ENCODE results near the gene CLEC2A.
"Not testable (repeated sequence)": the region's sequence is repeated elsewhere in the genome, so short reads cannot be mapped to it uniquely, and the experiment has no call there.

The CLEC2A gene

DNA sequence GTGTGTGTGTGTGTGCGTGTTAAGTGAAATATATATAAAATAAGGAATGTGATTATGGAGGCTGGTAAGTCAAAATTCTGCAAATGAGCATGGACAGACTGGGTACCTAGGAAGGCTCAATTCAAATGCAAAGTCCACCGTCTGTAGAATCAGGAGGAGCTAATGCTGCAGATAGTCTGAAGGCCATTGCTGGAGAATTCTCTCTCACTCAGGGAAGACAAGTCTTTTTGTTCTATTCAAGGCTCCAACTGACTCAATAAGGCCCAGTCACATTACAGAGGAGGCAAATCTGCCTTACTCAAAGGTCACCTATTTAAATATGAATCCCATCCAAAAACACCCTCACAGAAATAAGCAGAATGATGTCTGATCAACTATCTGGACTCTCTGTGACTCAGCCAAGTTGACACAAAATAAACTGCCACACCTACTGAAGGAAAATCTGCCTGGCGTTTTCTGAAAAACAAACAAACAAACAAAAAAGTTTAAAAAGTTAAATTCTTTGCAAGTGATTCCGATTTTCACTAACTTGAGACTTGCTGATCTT lies 51.6 kb downstream of the CLEC2A start:
- no peak for DNase-seq

GRCh38 chr12:9876120-9876519 lies 56.0 kb downstream of the CLEC2A start:
- DNase-seq: not testable (repeated sequence)

DNA sequence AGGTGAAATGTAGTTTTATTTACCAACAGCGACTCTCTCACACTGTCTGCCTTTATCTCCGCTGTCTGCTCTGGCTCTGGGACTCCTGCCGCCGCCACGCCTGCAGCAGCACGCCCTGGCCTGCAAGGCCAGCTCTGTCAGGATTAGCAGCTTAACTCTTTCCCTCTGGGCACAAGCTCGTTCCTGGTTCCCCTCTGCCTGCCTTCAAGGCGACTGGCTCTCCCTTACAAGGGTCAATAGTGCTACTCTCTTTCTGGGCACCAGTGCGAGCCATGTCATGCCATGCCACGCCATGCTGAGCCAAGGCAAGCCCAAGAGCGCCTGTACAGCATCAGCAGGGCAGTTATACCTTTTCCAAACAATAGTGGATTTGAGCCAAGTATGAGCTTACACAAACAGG lies 59.4 kb downstream of the CLEC2A start:
- no peak for DNase-seq

DNA sequence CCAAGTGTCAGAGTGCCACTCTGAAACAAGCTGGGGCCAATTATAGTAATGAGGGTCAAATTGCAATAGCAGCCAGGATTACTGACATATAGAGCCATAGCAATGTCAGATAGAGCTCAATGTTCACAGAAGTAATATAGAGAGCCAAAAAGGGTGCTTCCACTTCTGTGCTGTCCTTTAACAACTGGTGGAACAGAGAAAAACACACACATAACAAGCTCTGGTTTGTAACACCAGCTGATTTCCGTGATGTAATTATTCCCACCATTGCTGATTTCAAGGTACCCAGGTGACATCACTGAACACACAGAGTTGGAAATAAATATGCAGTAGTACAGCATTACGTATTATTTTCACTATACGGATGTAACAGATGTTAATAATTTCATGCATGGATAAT lies 60.0 kb downstream of the CLEC2A start:
- no peak for DNase-seq

GRCh38 chr12:9870286-9870866 lies 61.8 kb downstream of the CLEC2A start:
- peak in 2 of 3 donors; percentile 9 to 17 for DNase-seq

- DNase-seq: peak; percentile 64 to 88 (median 80)
Measured at GRCh38 chr12:9869307-9870161, 62.6 kb downstream of the CLEC2A start, which contains the start of gene CLEC2B. CLEC2B (minus strand) TSS chr12:9869354.

DNA sequence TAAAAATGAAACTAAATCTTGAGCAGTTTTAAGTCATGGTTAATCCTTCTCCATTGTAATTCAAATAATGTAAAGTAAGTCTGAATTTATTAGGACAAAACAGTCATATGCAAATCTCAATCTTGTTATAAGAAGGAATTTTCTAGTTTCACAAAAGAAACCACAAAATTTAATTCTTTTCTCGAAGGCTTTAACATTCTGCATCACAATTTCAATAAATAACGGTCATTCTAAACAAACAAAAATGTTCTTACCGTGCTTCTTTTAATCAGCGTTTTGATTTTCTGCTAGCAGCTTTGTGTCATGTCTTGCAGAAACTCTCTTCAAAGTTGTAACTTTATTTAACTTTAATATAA lies 63.2 kb downstream of the CLEC2A start:
- DNase-seq: no peak

- DNase-seq: peak; percentile 20 to 41 (median 34)
Measured at GRCh38 chr12:9868311-9868801, 63.8 kb downstream of the CLEC2A start.

DNA sequence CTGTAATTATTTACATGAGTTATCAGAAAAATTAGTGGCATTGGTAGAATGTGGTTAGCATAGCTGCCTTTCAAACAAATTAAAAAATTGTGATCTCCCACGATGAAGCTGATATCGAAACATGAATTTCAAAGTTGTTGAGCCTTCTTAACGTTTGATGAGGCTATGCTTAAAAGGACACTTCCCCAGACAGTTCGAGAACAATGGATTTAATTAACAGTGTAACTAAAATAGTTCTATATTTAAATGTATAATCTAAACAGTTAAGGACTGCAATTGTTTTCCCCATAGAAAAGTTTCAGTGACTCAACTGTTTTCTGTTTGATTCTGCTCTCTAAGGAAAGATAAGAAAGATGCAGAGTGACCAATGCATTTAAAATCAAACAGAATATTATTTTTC lies 64.6 kb downstream of the CLEC2A start:
- DNase-seq: peak; percentile 18 to 24 (median 19)

DNA sequence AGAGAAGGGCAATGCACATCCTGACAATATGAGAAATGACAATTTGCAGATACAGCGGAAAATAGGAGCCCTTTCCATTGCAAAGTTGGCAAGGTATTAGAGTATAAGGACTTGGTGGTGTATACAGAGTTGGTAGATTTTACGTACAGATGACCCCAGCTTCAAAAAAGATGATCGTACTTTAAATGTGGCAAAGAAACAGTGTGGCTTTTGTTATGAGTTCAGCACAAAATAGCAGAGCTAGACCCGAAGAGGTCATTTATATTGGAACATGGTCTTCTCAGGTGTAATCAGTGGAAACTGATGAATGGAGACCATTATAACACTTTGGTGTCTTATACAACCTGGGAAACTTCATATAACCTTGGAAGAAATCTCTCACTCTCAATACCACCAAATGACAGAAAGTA lies 65.3 kb downstream of the CLEC2A start:
- DNase-seq: no peak

DNA sequence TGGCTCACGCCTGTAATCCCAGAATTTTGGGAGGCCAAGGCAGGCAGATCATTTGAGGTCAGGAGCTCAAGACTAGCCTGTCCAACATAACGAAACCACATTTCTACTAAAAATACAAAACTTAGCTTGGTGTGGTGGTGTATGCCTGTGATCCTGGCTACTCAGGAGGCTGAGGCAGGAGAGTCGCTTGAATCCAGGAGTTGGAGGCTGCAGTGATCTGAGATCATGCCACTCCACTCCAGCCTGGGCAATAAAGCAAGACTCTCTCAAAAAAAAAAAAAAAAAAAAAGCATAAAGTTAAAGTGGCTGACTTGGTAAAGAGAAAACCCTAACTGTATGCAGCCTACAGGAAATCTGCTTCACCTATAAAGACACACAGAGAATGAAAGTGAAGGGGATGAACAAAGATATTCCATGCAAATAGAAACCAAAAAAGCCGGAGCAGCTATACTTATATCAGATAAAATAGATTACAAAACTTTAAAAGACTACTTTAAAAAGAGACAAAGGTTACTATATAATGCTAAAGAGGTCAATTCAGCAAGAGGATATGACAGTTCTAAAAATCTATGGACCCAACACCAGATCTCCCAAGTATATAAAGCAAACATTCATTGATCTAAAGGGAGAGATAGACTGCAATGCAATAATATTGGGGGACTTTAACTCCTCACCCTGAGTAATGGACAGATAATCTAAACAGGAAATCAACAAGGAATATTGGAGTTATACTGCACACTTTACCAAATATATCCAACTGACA lies 67.1 kb downstream of the CLEC2A start:
- DNase-seq: peak in 1 of 3 donors; percentile 32

Measured in suppressor macrophage treated with lipopolysaccharide for 1 hour (primary cell).